ENCODE measurements around the gene RPLP2.

The RPLP2 gene

DNA sequence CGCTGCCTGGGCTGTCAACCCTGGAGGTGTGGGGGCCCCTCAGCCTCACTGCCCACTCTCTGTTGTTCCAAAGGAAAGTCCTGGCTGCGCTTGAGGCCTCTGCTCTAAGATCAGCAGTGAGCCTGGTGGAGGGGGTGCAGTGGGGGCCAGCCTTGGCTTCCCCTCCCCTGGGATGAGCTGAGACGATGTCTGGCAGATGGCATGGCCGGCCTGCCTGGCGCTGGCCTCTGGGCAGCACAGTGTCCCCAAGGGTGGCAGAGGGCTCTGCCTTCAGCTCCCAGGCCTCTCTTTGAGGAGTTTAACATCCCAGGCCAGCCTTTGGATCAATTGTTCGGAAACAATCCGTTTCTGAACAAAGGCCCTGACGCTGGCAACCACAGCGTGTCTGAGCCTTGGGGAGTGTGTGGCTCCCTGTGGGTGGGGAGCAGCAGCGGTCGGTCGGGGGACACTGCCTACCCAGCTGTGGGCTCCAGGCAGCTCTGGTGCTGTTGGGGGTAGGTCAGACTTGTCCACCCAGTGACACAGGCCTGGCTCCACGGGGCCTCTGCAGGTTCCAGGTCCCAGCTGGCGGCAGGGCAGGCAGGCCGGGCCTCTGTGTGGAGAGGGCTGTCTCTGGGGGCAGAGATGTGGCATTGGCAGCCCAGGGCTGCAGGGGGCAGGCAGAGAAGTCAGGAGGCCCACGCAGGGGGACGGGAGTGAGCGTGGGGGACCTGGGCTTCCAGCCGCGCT is 45.0 kb downstream of the RPLP2 start:
- DNase-seq: no peak

DNA sequence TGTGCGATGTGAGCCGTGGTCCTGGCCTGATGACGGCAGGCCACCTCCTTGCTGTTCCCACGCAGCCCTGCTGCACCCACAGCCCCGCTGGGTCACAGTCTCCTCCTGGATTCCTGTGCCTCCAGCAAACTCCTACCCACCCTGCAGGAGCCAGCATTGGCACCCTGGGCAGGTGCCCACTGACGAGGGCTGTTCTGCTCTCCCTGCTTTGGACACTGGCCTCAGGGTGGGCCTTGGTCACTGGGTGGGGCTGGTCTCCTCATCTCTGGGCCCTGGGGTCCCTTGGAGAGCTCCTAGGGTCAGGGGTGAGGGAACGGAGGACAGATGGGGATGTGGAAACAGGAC is 45.5 kb downstream of the RPLP2 start:
- no peak for DNase-seq

DNA sequence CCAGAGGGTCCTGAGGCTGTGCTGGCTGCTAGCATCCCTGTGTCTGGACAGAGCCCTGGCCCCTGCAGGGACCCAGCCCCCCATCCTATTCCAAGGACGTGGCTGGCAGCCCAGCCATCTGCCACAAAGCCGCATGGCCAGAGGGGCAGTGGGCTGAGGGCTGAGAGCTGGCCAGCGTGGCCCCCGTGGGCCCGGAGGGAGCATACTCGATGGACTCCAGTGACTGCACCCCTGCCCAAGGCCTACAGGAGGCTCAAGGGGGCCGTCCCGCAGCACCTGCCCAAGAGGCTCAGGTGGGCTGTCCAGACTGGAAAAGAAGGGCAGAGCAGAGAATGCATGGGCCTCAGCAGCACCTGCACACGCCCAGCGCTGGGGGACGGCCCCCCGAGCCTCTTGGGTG is 46.0 kb downstream of the RPLP2 start:
- no peak for DNase-seq

GRCh38 chr11:856397-856796 is 46.6 kb downstream of the RPLP2 start:
- no peak for DNase-seq

- no peak for DNase-seq
These were observed 48.4 kb downstream of the RPLP2 start for GRCh38 chr11:858053-858761.

DNA sequence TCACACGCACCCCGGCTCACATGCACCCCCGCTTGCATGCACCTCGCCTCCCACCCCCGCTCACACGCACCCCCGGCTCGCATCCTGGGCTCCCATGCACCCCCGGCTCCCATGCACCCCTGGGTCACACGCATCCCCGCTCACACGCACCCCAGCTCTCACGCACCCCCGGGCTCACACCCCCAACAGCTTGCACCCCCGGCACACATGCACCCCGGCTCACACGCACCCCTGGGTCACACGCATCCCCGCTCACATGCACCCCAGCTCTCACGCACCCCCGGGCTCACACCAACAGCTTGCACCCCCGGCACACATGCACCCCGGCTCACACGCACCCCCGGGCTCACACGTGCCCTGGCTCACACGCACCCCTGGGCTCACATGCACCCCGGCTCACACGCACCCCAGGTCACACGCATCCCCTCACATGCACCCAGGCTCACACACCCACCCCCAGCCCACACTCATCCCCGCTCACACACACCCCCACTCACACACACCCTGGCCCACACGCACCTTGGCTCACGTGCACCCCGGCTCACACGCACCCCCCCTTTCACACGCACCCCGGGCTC is 49.1 kb downstream of the RPLP2 start:
- no peak for DNase-seq

DNA sequence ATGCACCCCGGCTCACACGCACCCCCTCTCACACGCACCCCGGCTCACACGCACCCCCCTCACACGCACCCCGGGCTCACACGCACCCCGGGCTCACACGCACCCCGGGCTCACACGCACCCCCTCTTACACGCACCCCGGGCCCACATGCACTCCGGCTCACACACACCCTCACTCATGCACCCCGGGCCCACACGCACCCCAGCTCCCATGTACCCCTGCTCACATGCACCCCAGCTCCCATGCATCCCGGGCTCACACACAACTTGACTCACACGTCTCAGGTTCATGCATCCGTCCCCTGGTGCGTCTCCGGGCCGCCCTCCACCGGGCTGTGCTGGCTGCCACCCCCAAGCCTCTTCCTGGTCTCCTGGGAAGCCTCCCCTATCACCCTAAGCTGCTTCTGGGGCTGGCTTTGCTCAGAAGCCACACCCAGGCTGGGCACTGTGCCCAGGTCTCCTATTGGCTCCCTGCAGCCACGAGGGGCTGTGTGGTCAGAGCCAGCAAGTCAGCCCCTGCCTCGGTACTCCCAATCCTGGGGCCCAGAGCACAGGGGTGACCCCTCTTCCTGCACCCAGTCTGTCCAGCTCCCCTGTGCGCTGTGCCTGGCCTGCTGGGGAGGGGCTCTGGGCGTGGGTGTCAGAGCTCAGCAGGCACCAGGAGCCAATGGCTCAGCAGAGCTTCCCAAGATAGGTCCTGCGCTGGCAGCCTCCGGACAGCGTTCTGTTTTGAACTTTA is 49.8 kb downstream of the RPLP2 start:
- peak; percentile 23 for DNase-seq

DNA sequence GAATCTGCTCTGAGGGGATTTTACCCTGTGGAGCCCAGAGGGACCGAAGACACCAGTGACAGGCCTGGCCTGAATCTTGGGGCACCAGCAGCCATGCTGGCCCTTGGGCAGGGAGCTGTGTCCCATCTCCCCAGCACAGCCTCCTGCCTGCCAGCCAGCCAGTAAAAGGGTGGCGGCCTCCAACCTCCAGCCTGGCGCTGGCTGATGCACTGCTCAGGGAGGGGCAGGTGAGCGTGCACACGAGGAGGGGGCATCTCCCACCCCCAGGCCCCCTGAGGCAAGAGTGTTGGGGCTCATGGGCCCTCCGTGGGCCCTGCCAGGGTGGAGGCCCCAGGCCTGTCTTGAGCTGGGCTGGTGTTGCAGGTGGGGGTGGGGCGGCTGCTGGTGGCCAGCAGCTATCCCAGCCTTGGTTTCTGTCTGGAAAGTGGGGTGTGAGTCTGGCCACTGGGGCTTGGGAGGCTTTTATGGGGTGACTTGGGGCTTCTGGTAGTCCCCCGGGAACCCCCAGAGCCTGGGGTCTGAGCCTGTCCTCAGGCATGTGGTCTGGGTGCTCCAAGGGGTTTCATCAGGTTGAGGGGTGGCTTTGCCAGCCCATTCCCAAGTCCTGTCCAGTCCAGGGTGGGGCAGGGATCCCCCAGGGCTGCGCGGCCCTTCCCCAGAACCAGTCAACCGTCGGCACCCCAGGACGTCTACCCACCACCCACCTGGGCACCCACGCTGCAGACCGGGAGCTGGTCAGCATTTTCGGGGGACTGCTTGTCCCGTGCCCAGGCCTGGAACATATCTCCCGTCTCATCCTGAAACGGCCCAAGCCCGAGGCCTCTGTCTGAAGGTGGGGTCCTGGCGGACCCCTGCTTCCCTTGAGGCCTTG is 50.7 kb downstream of the RPLP2 start:
- no peak for DNase-seq

DNA sequence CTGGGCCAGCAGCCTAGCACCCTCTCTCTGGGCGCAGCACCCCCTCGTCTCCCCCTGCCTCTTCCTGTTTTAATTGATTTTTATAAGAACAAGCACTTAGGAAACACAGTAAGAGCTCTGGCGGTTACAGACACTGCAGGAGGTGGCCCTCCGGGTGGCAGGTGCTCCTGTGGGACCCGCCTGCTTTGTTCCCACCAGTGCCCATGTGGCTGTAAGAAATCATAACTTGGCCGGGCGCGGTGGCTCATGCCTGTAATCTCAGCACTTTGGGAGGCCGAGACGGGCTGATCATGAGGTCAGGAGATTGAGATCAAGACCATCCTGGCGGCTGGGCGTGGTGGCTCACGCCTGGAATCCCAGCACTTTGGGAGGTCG is 51.3 kb downstream of the RPLP2 start:
- no peak for DNase-seq

DNA sequence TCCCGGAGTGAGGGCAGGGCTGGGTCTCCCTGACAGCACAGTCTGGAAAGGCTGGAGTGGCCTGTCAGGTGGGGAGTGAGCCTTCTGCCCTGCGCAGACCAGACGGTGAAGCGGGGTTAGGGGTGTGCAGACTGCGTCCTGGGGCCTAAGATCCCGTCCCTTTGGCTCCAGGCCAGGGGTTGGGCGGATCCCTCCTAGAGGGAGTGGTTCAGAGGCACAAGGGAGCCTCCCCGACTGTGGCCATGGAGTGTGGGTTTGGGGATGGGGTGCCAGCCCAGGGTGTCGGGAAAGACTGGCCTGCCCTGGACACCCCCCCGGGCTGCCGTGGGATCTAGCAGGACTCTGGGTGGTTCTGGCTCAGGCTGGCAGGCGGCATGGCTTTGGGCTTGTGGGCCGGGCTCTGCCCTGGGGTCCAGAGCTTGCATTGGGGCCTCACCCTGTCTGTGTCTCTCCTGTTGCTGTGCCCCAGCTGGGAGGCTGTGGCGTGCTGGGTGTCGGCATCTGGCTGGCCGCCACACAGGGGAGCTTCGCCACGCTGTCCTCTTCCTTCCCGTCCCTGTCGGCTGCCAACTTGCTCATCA is 52.4 kb downstream of the RPLP2 start:
- DNase-seq: no peak

Measured in amniotic stem cell (primary cell).